K562 (cell line): ENCODE data around the gene ZCCHC9. TPM values are rescaled to one million over a fixed set of nuclear protein-coding genes. Genes with fewer than 3 reads are reported as not detected.

Experiments used
- CCAR2 ChIP-seq: fragments of 200-400 bp; formaldehyde crosslinking; IDR thresholded peaks from 2 replicates; pipeline ENCODE4 v1.6.1; 2017; ENCODE audit warnings: mild to moderate bottlenecking, low read depth, low read length
- CTBP1 ChIP-seq: fragments of 450-650 bp; IDR thresholded peaks from 2 replicates; pipeline ENCODE4 v1.6.1; 2016; ENCODE audit warnings: borderline replicate concordance
- CXXC5 ChIP-seq: fragments of 250-450 bp; sonication (Bioruptor Pico); IDR thresholded peaks from 2 replicates; pipeline ENCODE4 v1.8.0; 2022; ENCODE audit warnings: inconsistent platforms, mild to moderate bottlenecking, moderate library complexity
- EHMT2 ChIP-seq: fragments of 450-650 bp; IDR thresholded peaks from 2 replicates; pipeline ENCODE4 v1.6.1; 2018; ENCODE audit warnings: antibody characterized with exemption
- GATA2 ChIP-seq: sonication (generic); formaldehyde crosslinking; IDR thresholded peaks from 2 replicates; pipeline ENCODE4 v1.4.0; 2020; ENCODE audit warnings: mild to moderate bottlenecking, missing genetic modification reagents
- GTF2F1 ChIP-seq: IDR thresholded peaks from 2 replicates; pipeline ENCODE4 v1.6.1; 2011; ENCODE audit warnings: low read depth, low read length, improper control_type of control experiment
- HDAC1 ChIP-seq, 2 experiments: fragments of 450-650 bp; IDR thresholded peaks; 2 replicates each; pipeline ENCODE4 v1.6.1; 2016 to 2017; ENCODE audit warnings: inconsistent platforms in 1 of 2, mild to moderate bottlenecking in 1 of 2, moderate library complexity in 1 of 2
- HDAC8 ChIP-seq: fragments of 450-650 bp; IDR thresholded peaks from 2 replicates; pipeline ENCODE4 v1.6.1; 2016; ENCODE audit warnings: mild to moderate bottlenecking, missing genetic modification characterization, moderate library complexity, missing compliant biosample characterization
- HNRNPK ChIP-seq: fragments of 200-400 bp; formaldehyde crosslinking; IDR thresholded peaks from one replicate; pipeline ENCODE4 v1.6.1; 2018; ENCODE audit warnings: mild to moderate bottlenecking, low read depth, low read length; ENCODE audit not compliant: poor library complexity, severe bottlenecking
- MNT ChIP-seq, 2 experiments: fragments of 450-650 bp; conservative IDR thresholded peaks; 2 replicates each; pipeline ENCODE4 v1.6.1; 2017; ENCODE audit warnings: mild to moderate bottlenecking in 2 of 2, moderate library complexity in 2 of 2
- NR1H2 ChIP-seq: sonication (generic); formaldehyde crosslinking; IDR thresholded peaks from 2 replicates; pipeline ENCODE4 v1.4.0; 2020; ENCODE audit warnings: mild to moderate bottlenecking, missing genetic modification reagents
- POLR3A ChIP-seq: IDR thresholded peaks from 2 replicates; pipeline ENCODE4 v1.6.1; 2011; ENCODE audit warnings: borderline replicate concordance, mild to moderate bottlenecking, moderate library complexity; ENCODE audit not compliant: insufficient read length, insufficient read depth; ENCODE audit errors: extremely low read depth
- RUNX1 ChIP-seq: sonication (generic); IDR thresholded peaks from 2 replicates; pipeline ENCODE4 v1.6.1; 2016; ENCODE audit warnings: antibody characterized with exemption, low read depth
- YBX1 ChIP-seq: fragments of 450-650 bp; IDR thresholded peaks from 2 replicates; pipeline ENCODE4 v1.7.1; 2016; ENCODE audit warnings: mild to moderate bottlenecking
- ZBTB11 ChIP-seq, 3 experiments: fragments of 200-800 bp in 1 of 3; fragments of 250-450 bp in 1 of 3; fragments of 450-650 bp in 1 of 3; sonication (Bioruptor Pico) in 1 of 3; sonication (Bioruptor generic) in 1 of 3; formaldehyde crosslinking in 1 of 3; IDR thresholded peaks; 2 replicates each; pipeline versions ENCODE4 v1.6.1 to v1.8.0; 2016 to 2022; ENCODE audit warnings: mild to moderate bottlenecking in 2 of 3, missing genetic modification characterization in 2 of 3, missing compliant biosample characterization in 1 of 3, moderate library complexity in 1 of 3
- ZBTB17 ChIP-seq: fragments of 450-650 bp; formaldehyde crosslinking; IDR thresholded peaks from 2 replicates; pipeline ENCODE4 v1.4.0; 2020; ENCODE audit warnings: mild to moderate bottlenecking
- ZNF253 ChIP-seq: fragments of 250-450 bp; sonication (Bioruptor Pico); conservative IDR thresholded peaks from 2 replicates; pipeline ENCODE4 v1.6.1; 2021; ENCODE audit warnings: mild to moderate bottlenecking
- ZNF445 ChIP-seq: fragments of 250-450 bp; sonication (Bioruptor Pico); IDR thresholded peaks from 2 replicates; pipeline ENCODE4 v1.4.0; 2020; ENCODE audit warnings: low read depth, mild to moderate bottlenecking, moderate library complexity
- ZNF766 ChIP-seq: fragments of 200-800 bp; sonication (Bioruptor generic); conservative IDR thresholded peaks from 2 replicates; pipeline ENCODE4 v1.6.1; 2016; ENCODE audit warnings: missing genetic modification characterization, missing compliant biosample characterization
- polyA plus RNA-seq, 8 experiments: library from polyadenylated mRNA; depleted of rRNA in 4 of 8; stranded (reverse) in 5 of 8; unstranded in 3 of 8; fragments of >200 nt; fragmentation: Nextera tagmentation in 2 of 8; fragmentation: Illumina TruSeq in 1 of 8; extraction: Ambion mirVana in 2 of 8; extraction: Trizol in 1 of 8; gene quantifications; 2 replicates each; pipeline versions ENCODE4 v1.2.1 to v1.2.3, GENCODE V29; 2011 to 2014; ENCODE audit warnings: inconsistent platforms in 1 of 8, missing spikeins in 1 of 8
- total RNA-seq, 7 experiments: library from RNA; depleted of rRNA in 6 of 7; stranded (reverse); fragments of >200 nt in 6 of 7; fragmentation: Illumina TruSeq in 2 of 7; extraction: Trizol in 2 of 7; gene quantifications; 2 replicates each; pipeline versions ENCODE4 v1.2.1 to v1.2.3, GENCODE V29; 2011 to 2021; ENCODE audit warnings: low replicate concordance in 1 of 7
- TF ChIP-seq, protein P1 (sequence below): fragments of 450-650 bp; formaldehyde crosslinking; IDR thresholded peaks from 2 replicates; pipeline ENCODE4 v1.4.0; 2020; ENCODE audit warnings: mild to moderate bottlenecking
- TF ChIP-seq, protein P2 (sequence below): IDR thresholded peaks from 2 replicates; pipeline ENCODE4 v1.6.1; 2014; ENCODE audit warnings: antibody characterized with exemption

Gene ZCCHC9
- total and polyA plus RNA-seq, 9 of the 15 experiments (the other 6 are each of a cell fraction or from before 2014, with no cell fraction given): 40.3 to 95.3 (median 59.9) TPM

- TF ChIP-seq ZBTB11 (CRISPR knock-in tag; IDR thresholded peaks at IDR 0.05): peak in 1 of 3 experiments; percentile 70; a peak in 3 of 6 replicates
- TF ChIP-seq EHMT2: no peak
- TF ChIP-seq GATA2: no peak
- TF ChIP-seq ZNF445 (CRISPR knock-in tag): no peak
- no peak for TF ChIP-seq HNRNPK
- peak; percentile 70 to 87 for TF ChIP-seq MNT (conservative IDR thresholded peaks at IDR 0.05)
- TF ChIP-seq HDAC1 (IDR thresholded peaks at IDR 0.05): peak in 1 of 2 experiments; percentile 78; a peak in 2 of 4 replicates
- no peak for TF ChIP-seq YBX1
- no peak for TF ChIP-seq POLR3A
- no peak for TF ChIP-seq ZNF766 (CRISPR knock-in tag)
- peak; percentile 53; the same call in 1 of the 2 replicates for TF ChIP-seq GTF2F1
- no peak for TF ChIP-seq CCAR2
- TF ChIP-seq ZBTB17 (CRISPR knock-in tag): peak; percentile 92
- no peak for TF ChIP-seq HDAC8 (tag)
- TF ChIP-seq RUNX1: no peak
- TF ChIP-seq CXXC5 (CRISPR knock-in tag): peak; percentile 63
- TF ChIP-seq, protein P1, sequence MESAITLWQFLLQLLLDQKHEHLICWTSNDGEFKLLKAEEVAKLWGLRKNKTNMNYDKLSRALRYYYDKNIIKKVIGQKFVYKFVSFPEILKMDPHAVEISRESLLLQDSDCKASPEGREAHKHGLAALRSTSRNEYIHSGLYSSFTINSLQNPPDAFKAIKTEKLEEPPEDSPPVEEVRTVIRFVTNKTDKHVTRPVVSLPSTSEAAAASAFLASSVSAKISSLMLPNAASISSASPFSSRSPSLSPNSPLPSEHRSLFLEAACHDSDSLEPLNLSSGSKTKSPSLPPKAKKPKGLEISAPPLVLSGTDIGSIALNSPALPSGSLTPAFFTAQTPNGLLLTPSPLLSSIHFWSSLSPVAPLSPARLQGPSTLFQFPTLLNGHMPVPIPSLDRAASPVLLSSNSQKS (CRISPR knock-in tag): no peak
- no peak for TF ChIP-seq NR1H2 (CRISPR knock-in tag)
- no peak for TF ChIP-seq ZNF253
- TF ChIP-seq CTBP1: peak; percentile 71; the same call in 1 of the 2 replicates
- TF ChIP-seq, protein P2, sequence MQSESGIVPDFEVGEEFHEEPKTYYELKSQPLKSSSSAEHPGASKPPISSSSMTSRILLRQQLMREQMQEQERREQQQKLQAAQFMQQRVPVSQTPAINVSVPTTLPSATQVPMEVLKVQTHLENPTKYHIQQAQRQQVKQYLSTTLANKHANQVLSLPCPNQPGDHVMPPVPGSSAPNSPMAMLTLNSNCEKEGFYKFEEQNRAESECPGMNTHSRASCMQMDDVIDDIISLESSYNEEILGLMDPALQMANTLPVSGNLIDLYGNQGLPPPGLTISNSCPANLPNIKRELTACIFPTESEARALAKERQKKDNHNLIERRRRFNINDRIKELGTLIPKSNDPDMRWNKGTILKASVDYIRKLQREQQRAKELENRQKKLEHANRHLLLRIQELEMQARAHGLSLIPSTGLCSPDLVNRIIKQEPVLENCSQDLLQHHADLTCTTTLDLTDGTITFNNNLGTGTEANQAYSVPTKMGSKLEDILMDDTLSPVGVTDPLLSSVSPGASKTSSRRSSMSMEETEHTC: no peak
Measured at GRCh38 chr5:81301271-81302015, at the start of gene ZCCHC9 (continued).
